SU-DHL-6 (cell line): ENCODE data around the gene DNAH5.

Experiments used
- CTCF ChIP-seq: fragments of 200-600 bp; sonication (generic); IDR thresholded peaks from one replicate; pipeline ENCODE4 v1.5.1; 2017; ENCODE audit warnings: antibody characterized with exemption, mild to moderate bottlenecking, low read length, moderate library complexity; ENCODE audit not compliant: insufficient read depth, poor library complexity, severe bottlenecking
- EZH2phosphoT487 ChIP-seq: fragments of 200-600 bp; sonication (generic), shearing (Covaris generic); conservative IDR thresholded peaks from 2 replicates; pipeline ENCODE4 v1.6.1; 2018; ENCODE audit warnings: mild to moderate bottlenecking, antibody characterized with exemption, low read length, moderate library complexity, mixed read lengths

GRCh38 chr5:13973724-13974123 is 29.2 kb upstream of the DNAH5 start:
- TF ChIP-seq CTCF (no peak), EZH2phosphoT487 (no peak)
